Neural cell (in vitro differentiated cells): ENCODE results near the gene RMC1. TPM values are rescaled to one million over a fixed set of nuclear protein-coding genes. Genes with fewer than 3 reads are reported as not detected.

ENCODE experiments used
- H2AFZ ChIP-seq: fragments of 200-600, 300-800 bp; sonication (generic), shearing (Covaris generic); 2 replicates; pipeline ENCODE4 v1.6.0; 2014; ENCODE audit warnings: low read depth, mild to moderate bottlenecking, antibody characterized with exemption, low read length, moderate library complexity
- H3F3A ChIP-seq: fragments of 200-600 bp; shearing (Covaris generic); 2 replicates; pipeline ENCODE4 v1.6.1; 2016; ENCODE audit warnings: mild to moderate bottlenecking, moderate library complexity, mixed read lengths, antibody characterized with exemption, low read length; ENCODE audit not compliant: insufficient read depth, poor library complexity, severe bottlenecking
- H3K27ac ChIP-seq: fragments of 200-600, 300-800 bp; sonication (generic), shearing (Covaris generic); 2 replicates; pipeline ENCODE4 v1.5.1; 2014; ENCODE audit warnings: mild to moderate bottlenecking, low read length, moderate library complexity
- H3K27me3 ChIP-seq: fragments of 300-800, 200-600 bp; sonication (generic), shearing (Covaris generic); 2 replicates; pipeline ENCODE4 v1.6.0; 2014; ENCODE audit warnings: mild to moderate bottlenecking, low read depth, low read length, moderate library complexity; ENCODE audit not compliant: insufficient read depth
- H3K36me3 ChIP-seq: fragments of 300-800, 200-600 bp; sonication (generic), shearing (Covaris generic); 2 replicates; pipeline ENCODE4 v1.5.1; 2014; ENCODE audit warnings: mild to moderate bottlenecking, antibody characterized with exemption, low read length, moderate library complexity; ENCODE audit not compliant: insufficient read depth
- H3K4me2 ChIP-seq: fragments of 300-800, 200-600 bp; sonication (generic), shearing (Covaris generic); 2 replicates; pipeline ENCODE4 v1.6.0; 2014; ENCODE audit warnings: mild to moderate bottlenecking, low read length
- H3K4me3 ChIP-seq: fragments of 300-800, 200-600 bp; sonication (generic), shearing (Covaris generic); 2 replicates; pipeline ENCODE4 v1.5.1; 2014; ENCODE audit warnings: mild to moderate bottlenecking, low read length, moderate library complexity
- H3K79me2 ChIP-seq: fragments of 200-600 bp; shearing (Covaris generic); replicated peaks from 2 replicates; pipeline ENCODE4 v1.6.0; 2014; ENCODE audit warnings: mild to moderate bottlenecking, low read length, moderate library complexity; ENCODE audit not compliant: insufficient read depth
- H3K9ac ChIP-seq: fragments of 300-800, 200-600 bp; sonication (generic), shearing (Covaris generic); 2 replicates; pipeline ENCODE4 v1.6.1; 2016; ENCODE audit warnings: mild to moderate bottlenecking, low read length, mixed read lengths
- H3K9me2 ChIP-seq: fragments of 200-600 bp; shearing (Covaris generic); 2 replicates; pipeline ENCODE4 v1.6.1; 2016; ENCODE audit warnings: mild to moderate bottlenecking, low read length, mixed read lengths; ENCODE audit not compliant: insufficient read depth
- H3K9me3 ChIP-seq: fragments of 200-600, 300-800 bp; sonication (generic), shearing (Covaris generic); 2 replicates; pipeline ENCODE4 v1.6.1; 2016; ENCODE audit warnings: mild to moderate bottlenecking, mixed run types, low read length, moderate library complexity, mixed read lengths
- H4K20me1 ChIP-seq: fragments of 200-600 bp; shearing (Covaris generic); 2 replicates; pipeline ENCODE4 v1.6.1; 2016; ENCODE audit warnings: mild to moderate bottlenecking, mixed run types; ENCODE audit not compliant: insufficient read depth
- EP300 ChIP-seq: fragments of 450-650 bp; conservative IDR thresholded peaks from 2 replicates; pipeline ENCODE4 v1.6.1; 2014; ENCODE audit warnings: antibody characterized with exemption, mild to moderate bottlenecking, moderate library complexity; ENCODE audit not compliant: poor library complexity, severe bottlenecking
- EZH2 ChIP-seq: fragments of 200-600, 300-800 bp; shearing (Covaris generic), sonication (generic); IDR thresholded peaks from 2 replicates; pipeline ENCODE4 v1.6.1; 2014; ENCODE audit warnings: antibody characterized with exemption, low read length, borderline replicate concordance, mild to moderate bottlenecking; ENCODE audit not compliant: insufficient read depth, poor library complexity, severe bottlenecking
- MXI1 ChIP-seq: fragments of 450-650 bp; conservative IDR thresholded peaks from 2 replicates; pipeline ENCODE4 v1.6.1; 2014; ENCODE audit warnings: antibody characterized with exemption, mild to moderate bottlenecking; ENCODE audit not compliant: poor library complexity, severe bottlenecking
- POLR2AphosphoS5 ChIP-seq: IDR thresholded peaks from 2 replicates; pipeline ENCODE4 v1.6.1; 2012
- RAD21 ChIP-seq: fragments of 450-650 bp; conservative IDR thresholded peaks from 2 replicates; pipeline ENCODE4 v1.6.1; 2014; ENCODE audit warnings: antibody characterized with exemption, mild to moderate bottlenecking, moderate library complexity
- SMC3 ChIP-seq: fragments of 450-650 bp; conservative IDR thresholded peaks from 2 replicates; pipeline ENCODE4 v1.6.1; 2014; ENCODE audit warnings: antibody characterized with exemption, mild to moderate bottlenecking, moderate library complexity; ENCODE audit not compliant: poor library complexity
- TAF1 ChIP-seq: IDR thresholded peaks from 2 replicates; pipeline ENCODE4 v1.6.1; 2012; ENCODE audit warnings: low read depth
- polyA plus RNA-seq: library from polyadenylated mRNA; depleted of rRNA; stranded (reverse); fragments of >200 nt; gene quantifications from 2 replicates; pipeline ENCODE4 v1.2.3, GENCODE V29; 2014
- TF ChIP-seq, protein P1 (sequence below): IDR thresholded peaks from 2 replicates; pipeline ENCODE4 v1.6.1; 2012; ENCODE audit warnings: borderline replicate concordance
- TF ChIP-seq, protein P2 (sequence below): fragments of 450-650 bp; IDR thresholded peaks from 2 replicates; pipeline ENCODE4 v1.5.1; 2014; ENCODE audit warnings: antibody characterized with exemption, mild to moderate bottlenecking, moderate library complexity; ENCODE audit not compliant: poor library complexity, severe bottlenecking

The RMC1 gene
- polyA plus RNA-seq, 1 donor from 2014 or later = 42.2 TPM

DNA sequence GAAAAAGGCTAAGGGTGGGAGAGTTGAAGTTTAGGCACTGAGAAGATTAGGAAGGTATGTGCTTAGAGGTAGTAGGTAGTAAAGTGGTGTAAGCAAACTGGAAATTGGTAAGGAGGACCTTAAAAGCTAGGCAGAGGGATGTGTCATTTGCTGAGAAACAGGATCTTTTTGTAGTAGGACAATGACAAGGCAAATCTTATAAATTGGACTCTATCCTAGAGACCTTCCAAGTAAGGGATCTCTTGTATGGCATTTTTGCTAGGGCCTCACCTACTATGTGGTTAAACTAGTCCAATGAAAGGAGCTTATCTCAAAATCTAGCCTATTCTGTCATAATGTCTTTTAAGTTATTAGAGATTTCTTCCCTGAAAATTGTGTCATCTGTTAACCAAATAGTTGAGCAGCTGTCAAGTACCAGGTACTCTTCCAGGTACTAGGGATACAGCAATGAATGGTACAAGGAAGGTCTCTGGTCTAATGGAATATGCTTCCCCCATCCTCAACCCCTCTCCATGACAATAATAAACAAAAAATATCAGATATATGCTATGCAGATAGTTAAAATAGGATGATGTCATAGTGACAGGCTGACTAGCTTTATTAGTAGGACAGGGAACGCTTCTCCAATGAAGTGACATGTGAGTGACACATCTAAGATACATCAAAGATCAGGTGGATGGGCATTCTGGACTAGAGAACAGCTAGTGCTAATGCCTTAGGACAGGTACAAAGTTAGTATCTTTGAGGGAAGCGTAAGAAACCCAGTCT lies 32.5 kb upstream of the RMC1 start:
- TF ChIP-seq, protein P1, sequence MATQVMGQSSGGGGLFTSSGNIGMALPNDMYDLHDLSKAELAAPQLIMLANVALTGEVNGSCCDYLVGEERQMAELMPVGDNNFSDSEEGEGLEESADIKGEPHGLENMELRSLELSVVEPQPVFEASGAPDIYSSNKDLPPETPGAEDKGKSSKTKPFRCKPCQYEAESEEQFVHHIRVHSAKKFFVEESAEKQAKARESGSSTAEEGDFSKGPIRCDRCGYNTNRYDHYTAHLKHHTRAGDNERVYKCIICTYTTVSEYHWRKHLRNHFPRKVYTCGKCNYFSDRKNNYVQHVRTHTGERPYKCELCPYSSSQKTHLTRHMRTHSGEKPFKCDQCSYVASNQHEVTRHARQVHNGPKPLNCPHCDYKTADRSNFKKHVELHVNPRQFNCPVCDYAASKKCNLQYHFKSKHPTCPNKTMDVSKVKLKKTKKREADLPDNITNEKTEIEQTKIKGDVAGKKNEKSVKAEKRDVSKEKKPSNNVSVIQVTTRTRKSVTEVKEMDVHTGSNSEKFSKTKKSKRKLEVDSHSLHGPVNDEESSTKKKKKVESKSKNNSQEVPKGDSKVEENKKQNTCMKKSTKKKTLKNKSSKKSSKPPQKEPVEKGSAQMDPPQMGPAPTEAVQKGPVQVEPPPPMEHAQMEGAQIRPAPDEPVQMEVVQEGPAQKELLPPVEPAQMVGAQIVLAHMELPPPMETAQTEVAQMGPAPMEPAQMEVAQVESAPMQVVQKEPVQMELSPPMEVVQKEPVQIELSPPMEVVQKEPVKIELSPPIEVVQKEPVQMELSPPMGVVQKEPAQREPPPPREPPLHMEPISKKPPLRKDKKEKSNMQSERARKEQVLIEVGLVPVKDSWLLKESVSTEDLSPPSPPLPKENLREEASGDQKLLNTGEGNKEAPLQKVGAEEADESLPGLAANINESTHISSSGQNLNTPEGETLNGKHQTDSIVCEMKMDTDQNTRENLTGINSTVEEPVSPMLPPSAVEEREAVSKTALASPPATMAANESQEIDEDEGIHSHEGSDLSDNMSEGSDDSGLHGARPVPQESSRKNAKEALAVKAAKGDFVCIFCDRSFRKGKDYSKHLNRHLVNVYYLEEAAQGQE = no peak
- TF ChIP-seq EP300 (no peak), TAF1 (no peak), RAD21 (no peak), SMC3 (no peak), MXI1 (no peak), POLR2AphosphoS5 (no peak), EZH2 (no peak)
- TF ChIP-seq, protein P2, sequence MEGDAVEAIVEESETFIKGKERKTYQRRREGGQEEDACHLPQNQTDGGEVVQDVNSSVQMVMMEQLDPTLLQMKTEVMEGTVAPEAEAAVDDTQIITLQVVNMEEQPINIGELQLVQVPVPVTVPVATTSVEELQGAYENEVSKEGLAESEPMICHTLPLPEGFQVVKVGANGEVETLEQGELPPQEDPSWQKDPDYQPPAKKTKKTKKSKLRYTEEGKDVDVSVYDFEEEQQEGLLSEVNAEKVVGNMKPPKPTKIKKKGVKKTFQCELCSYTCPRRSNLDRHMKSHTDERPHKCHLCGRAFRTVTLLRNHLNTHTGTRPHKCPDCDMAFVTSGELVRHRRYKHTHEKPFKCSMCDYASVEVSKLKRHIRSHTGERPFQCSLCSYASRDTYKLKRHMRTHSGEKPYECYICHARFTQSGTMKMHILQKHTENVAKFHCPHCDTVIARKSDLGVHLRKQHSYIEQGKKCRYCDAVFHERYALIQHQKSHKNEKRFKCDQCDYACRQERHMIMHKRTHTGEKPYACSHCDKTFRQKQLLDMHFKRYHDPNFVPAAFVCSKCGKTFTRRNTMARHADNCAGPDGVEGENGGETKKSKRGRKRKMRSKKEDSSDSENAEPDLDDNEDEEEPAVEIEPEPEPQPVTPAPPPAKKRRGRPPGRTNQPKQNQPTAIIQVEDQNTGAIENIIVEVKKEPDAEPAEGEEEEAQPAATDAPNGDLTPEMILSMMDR = no peak
- Histone ChIP-seq H2AFZ (no peak overlapping the region), H3F3A (no peaks in the 10 kb centered on the region), H3K9ac (no peak overlapping the region), H3K27me3 (no peaks in the 10 kb centered on the region), H4K20me1 (no peaks in the 10 kb centered on the region), H3K9me3 (no peaks in the 10 kb centered on the region), H3K9me2 (no peaks in the 10 kb centered on the region), H3K79me2 (no peaks in the 10 kb centered on the region), H3K36me3 (peaks cover 8% of the 10 kb centered on the region), H3K4me2 (no peak overlapping the region), H3K27ac (no peak overlapping the region), H3K4me3 (no peak overlapping the region)

GRCh38 chr18:23471486-23471885 lies 31.8 kb upstream of the RMC1 start:
- H3K9me3 ChIP-seq = no peaks in the 10 kb centered on the region
- no peaks in the 10 kb centered on the region for H4K20me1 ChIP-seq
- H3K27me3 ChIP-seq = no peaks in the 10 kb centered on the region
- H3K4me3 ChIP-seq = no peak overlapping the region
- no peak overlapping the region for H3K27ac ChIP-seq
- H3K4me2 ChIP-seq = no peak overlapping the region
- no peak overlapping the region for H2AFZ ChIP-seq
- H3K79me2 ChIP-seq = no peaks in the 10 kb centered on the region
- peaks cover 8% of the 10 kb centered on the region for H3K36me3 ChIP-seq
- H3K9ac ChIP-seq = no peak overlapping the region
- no peaks in the 10 kb centered on the region for H3F3A ChIP-seq
- TF ChIP-seq RAD21 (no peak), MXI1 (no peak)
- TF ChIP-seq, protein P1 = no peak
- H3K9me2 ChIP-seq = no peaks in the 10 kb centered on the region
